NCI-H2171 (cell line): ENCODE data around the gene ZSWIM4.
"Not testable (repeated sequence)": the region's sequence is repeated elsewhere in the genome, so short reads cannot be mapped to it uniquely, and the experiment has no call there.

Source experiments
- DNase-seq: peaks from one replicate; lab custom pipeline; 2025; lab: John Stamatoyannopoulos, UW

Gene ZSWIM4

DNA sequence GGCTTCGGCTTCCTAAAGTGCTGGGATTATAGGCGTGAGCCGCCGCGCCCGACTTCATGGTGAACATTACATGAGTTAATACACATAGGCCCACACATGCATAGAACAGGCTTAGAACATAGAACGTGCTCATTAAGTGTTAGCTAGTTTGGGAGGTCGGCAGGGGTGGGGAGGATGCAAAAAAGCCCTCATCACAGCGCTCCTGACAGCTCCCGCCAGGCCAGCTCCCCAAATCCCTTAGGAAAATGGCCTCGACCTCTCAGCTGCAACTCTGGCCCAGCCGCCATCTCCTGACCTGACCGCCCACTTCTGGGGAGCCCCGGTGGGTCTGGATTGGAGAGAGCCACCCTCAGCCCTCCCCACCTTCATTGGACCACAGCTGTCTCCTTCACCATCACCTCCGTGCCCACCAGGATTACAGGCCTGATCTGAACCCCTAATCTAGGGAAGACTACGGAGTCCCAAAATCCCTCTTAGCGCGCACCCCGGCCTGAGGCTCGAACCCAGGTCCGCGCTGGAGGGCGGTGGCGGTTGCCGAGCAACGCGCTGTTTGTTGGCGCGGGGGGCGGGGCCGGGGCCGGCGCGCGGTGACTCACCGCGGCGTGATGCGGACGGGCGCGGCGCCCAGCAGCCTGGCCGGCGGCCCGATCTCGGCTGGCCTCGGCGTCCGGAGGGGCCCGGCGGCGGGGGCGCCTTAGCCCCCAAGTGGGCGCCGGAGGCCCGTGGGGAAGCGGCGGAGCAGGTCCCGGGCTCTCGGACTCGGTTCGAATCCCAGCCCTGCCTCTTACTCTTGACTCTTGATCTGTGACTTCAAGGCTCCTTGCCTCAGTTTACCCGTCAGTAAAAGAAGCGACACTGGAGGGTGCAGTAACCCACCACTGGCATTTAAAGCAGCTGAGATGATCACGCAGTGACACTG, 55.0 kb downstream of the ZSWIM4 start:
- peak; percentile 58 for DNase-seq

DNA sequence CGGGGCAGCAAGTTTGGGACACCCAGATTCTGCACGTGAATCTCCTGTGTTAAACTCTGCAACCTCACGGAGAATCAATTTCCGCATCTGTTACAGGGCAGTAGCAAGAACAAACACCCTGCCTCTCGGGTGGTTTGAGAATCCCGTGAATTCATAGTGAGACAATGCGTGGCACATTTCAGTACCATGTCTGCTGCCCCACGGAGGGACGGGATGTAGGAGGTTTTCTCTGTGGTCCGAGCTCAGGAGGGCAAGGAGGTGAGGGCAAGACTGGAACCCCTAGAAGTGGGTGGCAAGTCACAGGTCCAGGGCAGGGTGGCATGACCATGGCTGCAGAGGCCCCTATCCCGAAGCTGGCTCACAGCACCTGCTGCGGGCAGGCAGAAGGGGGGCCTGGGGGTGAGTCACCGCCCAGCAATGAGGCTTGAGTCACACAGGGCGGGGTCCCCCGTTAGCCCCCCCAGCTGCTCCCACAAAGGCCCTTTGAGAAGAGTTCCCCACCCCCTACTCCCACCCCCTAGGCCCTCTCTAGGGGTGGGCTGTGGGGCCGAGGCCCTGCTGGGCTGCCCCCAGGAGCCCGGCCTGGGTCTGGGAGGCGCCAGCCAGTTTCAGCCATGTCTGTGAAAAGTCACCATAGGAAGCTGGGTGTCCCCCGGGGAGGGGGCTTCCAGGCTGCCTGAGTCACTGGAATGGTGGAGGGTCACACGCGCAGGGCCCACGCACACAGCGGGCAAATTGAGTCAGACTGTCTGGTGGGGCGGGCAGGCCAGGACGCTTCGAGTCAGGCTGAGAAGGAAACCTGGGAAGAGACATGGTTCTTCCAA, 55.9 kb downstream of the ZSWIM4 start:
- no peak for DNase-seq

DNA sequence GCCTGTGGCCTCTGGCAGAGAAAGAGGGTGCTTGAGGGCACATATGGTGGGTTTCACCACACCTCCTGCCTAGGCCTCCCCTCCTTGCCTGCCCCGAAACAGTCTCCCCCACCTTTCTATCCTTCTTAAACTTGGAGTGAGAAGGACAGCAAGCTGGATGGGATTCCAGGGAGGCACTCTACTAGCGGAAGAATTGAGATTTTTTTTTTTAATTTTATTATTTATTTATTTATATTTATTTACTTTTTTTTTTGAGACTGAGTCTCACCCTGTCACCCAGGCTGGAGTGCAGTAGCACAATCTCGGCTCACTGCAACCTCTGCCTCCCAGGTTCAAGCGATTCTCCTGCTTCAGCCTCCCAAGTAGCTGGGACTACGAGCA, 56.5 kb downstream of the ZSWIM4 start:
- DNase-seq: not testable (repeated sequence)

DNA sequence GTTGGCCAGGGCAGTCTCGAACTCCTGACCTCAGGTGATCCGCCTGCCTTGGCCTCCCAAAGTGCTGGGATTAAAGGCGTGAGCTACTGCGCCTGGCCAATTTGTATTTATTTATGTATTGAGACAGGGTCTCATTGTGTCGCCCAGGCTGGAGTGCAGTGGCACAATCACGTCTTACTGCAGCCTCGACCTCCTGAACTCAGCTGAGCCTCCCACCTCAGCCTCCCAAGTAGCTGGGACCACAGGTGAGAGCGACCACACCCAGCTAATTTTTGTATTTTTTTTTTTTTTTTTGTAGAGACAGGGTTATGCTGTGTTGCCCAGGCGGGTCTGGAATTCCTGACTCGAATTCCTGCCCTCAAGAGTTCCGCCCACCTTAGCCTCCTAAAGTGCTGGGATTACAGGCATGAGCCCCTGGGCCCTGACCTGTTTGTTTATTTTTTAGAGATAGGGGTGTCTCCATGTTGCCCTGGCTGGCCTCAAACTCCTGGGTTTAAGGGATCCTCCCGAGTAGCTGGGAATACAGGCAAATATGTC, 57.0 kb downstream of the ZSWIM4 start:
- not testable (repeated sequence) for DNase-seq

DNA sequence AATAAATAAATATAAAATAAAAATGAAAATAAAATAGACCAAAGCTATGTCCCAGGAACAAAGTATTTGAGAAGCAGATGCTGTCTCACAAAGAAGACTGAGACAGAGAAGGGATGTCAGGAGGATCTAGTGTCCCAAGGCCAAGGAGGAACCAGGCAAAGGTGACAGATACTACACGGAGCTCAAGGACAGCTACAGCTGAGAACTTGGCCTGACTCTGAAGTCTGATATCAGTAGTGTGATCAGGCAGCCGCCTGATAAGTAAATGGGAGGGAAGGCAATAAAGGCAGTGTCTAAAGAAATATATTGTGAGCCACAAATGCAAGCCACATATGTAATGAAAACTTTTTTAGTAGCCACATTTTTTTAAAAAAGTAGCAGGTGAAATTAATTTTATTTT, 61.3 kb downstream of the ZSWIM4 start:
- no peak for DNase-seq

DNA sequence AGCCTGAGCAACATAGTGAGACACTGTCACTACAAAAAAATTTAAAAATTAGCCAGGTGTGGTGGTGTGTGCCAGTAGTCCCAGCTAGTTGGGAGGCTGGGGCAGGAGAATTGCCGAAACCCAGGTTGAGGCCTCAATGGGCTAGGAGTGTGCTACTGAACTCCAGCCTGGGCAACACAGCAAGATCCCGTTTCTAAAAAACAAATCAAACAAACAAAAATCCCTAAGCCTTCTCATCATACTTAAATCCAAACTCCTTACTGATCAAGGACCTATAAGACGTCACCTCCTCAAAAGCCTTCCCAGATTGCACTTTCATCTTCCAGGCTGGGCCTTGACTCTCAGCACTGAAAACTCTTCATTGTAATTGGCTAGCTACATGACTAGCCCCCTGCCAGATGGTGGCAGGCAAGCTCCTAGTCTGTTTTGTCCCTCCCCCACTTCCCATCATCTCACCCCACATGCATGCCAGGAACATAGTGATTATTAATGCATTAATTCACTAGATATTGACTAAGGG, 64.2 kb downstream of the ZSWIM4 start:
- no peak for DNase-seq

DNA sequence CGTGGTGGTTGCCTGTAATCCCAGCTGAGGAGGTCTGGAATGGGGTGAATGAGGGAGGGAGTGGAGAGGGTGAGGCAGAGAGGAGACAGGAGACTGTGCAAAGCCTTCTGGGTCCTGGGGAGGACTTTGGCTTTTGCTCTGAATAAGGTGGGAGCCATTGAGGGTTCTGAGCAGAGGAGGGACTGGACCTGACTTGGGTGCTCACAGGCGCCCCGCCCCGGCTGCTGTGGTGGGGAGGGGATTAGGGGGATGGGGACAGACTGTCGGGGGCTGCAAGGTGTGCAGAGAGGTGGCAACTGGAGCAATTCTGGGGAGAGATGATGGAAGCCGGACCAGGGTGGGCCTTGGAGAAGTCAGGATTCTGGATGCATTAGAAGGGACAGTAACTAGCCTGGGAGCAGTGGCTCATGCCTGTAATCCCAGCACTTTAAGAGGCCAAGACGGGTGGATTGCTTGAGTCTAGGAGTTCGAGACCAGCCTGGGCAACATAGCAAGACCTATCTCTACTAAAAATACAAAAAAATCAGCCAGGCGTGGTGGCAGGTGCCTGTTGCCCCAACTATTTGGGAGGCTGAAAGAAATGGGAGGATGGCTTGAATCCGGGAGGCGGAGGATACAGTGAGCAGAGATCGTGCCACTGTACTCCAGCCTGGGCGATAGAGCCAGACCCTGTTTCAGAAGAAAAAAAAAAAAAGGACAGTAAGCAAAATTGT, 65.6 kb downstream of the ZSWIM4 start:
- DNase-seq: no peak

DNA sequence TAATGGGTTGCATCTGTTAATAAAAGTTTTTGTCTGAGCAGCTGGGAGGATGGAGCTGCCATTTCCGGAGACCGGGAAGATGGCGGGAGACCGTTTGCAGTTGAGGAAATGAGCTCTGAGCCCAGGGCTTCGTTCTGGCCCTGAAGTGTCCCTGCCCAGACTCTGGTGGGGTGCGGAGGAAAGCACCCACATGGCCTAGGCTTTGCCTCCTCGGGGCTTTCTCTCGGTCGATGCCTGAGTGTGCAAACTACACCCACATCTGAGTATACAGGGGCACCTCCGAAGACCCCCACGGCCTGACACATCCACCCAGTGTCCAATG, 66.1 kb downstream of the ZSWIM4 start:
- no peak for DNase-seq

DNA sequence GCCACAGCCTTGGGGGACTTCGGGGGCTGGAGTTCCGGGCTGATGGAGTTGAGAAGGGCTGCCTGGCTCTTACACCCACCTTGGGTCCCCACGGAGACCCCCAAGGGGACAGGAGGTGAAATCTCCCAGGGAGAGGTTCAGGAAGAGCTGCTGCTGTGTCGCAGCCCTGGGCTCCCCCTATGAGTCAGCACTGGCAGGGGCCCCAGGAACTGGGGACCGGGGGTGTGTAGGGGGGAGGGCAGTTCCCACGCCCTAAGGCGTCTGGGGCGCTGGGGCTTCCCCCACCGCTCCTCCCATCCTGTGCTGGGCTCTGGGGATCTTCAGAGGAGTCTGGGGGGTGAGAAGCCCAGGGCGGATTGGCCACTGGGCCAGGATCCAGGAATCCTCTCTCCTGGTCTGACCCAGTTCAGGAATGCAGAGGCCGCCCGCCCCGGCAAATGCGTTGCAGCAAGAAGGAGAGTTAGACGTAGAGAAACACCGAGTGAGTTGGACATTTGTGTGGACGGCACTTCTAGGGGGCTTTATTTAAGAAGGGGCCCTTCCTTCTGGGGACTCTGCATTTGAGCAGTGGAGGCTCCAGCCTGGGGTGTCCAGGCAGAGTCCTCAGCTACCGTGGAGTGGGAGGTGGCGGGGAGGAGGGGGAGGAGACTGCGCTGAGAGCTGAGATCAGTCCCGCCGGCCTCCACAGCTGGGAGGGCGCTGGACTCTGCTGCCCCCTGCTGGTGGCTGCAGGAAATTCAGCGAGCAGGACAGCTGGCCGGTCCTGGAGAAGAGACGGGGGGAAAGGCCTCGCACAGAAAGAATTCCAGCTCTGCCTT, 66.7 kb downstream of the ZSWIM4 start:
- no peak for DNase-seq

DNA sequence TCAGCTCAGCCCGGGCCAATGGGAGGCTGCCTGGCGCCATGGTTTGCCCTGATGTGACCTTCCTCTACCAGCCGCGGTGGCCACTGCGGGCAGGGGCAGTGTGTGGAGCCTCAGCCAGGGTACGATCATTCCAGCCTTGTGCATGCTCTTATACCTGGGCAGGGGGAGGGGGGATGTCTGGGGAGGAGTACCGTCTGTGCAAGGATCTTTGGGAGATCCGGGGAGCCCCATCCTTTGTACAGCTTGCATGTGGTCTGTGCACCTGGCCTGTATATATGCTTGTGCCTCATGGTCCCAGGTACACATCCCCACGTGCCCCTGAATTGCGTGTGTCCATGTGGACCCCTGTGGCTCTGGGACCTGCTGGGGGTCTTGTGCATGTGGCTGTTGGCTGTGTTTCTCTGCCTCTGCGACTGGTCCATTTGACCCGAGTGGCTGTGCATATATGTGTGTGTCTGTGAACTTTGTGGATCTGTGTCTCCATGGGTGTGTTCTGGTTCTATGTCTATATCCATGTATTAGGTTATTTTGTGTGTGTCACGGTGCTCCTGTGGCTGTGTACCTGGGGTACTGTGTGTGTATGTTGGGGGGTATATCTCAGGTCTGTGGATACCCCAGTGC, 68.9 kb downstream of the ZSWIM4 start:
- peak; percentile 45 for DNase-seq

DNA sequence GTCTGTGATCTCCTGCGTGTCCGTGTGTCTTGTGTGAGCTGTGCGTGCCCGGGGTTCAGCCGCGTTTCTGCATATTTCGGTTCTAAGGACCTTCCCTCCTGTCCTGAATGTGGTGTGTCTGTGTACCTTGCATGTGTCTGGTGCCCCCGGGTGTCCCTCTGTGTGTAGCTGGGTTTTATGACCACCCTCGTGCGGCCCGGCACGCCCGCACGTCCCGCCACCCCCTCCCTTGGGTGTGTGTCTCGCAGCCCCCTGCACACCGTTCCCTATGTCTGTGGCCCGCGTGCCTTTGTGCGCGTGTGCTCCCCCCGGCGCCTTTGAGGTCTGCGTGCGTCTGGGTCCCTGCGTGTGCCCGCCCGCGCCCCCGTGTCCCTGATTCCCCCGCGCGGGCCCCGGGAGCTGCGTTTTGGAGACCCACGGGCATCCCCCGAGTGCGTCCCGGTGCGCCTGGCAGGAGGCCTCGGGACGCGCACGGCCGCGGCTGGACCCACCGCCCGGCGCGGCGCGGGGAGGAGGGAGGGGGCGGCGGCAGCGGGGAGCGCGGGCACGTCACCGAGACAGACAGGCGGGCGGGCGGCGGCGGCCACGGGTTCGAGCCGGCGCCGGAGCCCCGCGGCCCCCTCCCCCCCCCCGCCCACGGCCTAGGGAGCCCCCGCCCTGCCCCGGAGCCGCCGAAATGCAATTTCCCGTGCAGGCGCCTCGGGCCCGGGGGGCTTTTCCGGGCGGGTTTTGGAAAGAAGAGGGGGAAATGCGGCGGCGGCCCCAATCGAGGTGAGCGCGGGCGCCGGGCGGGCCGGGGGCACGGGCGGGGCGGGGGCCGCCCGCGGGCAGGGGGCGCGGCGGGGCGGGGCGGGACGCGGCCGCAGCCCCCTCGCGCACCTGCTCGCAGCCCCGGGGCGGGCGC, 69.7 kb downstream of the ZSWIM4 start:
- peak; percentile 44 for DNase-seq

DNA sequence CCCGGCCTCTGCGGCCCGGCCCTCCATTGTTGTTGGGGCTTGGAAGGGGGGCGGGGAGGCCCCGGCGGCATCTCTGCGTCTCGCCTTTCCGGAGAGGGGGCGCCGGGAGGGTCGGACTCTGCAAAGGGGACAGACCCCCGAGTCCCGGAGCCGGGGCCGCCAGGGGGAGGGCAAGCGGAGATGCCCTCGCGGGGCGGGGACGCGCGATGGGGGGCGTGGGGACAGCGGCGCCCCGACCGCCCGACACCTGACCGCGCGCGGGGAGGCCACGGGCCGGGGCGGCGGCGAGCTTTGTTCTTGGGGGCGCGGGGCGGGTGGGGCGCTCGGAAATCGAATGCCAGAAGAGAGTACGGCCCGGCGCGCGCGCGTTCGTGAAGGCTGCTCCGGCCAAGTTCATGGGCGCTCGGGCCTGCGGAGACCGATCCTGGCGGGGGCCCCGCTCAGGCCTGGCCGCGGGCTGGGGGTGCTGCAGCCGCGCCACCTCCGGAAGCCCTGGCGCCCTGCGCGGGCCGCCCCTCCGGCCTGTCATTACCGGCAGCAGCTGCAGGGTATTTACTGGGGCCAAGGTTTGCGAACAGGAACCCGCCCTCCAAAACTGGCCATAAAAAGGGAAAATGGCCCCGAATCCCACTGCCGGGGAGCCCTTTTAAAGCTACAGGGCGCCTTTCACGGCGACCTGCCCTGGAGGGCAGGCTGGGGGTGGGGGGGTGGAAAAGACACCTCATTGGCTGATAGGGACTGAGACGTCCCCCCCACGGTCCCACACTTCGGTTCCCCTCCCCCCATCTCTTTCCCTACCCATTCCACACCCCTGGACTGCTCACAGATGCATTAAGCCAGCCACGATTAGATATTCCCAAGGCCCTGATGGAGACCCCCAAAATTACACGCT, 70.6 kb downstream of the ZSWIM4 start:
- DNase-seq: no peak

DNA sequence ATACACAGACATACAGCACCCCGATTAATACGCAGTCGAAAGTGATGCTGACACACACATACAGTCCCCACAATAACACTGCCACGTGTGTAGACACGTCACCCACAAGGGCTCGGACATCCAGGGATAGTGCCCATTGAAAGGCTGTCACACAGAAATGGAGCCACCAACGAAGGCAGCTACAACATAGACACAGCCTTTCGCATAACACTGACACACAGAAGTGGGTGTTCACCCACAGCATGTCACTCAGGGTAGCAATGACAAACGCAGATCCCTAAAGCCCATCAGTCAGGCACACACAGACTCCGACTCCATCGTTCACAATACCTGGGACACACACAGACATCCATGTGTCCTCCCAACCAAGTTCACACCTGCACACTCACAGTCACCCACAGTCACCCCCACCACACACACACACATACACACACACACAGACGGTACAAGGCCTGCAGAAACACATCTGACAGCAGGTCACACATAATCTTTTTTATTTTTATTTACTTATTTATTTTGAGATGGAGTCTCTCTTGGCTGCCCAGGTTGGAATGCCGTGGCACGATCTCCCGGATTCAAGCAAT, 71.3 kb downstream of the ZSWIM4 start:
- no peak for DNase-seq

DNA sequence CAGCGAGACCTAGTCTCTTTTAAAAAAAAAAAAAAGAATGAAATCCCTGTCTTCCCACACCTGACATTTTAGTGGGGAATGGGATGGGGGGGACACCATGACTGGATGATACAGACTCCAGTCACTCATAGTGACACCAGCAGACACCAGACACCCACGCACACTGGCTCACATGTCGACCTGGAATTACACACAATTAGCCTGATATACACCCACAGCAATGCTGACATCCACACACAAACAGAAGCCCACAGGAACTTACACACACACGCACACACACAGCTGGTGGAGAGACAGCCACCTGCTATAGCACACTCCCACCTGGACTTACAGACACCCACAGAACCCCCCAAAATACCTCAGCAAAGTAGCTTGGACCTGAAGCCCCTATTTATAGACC, 73.4 kb downstream of the ZSWIM4 start:
- DNase-seq: no peak

DNA sequence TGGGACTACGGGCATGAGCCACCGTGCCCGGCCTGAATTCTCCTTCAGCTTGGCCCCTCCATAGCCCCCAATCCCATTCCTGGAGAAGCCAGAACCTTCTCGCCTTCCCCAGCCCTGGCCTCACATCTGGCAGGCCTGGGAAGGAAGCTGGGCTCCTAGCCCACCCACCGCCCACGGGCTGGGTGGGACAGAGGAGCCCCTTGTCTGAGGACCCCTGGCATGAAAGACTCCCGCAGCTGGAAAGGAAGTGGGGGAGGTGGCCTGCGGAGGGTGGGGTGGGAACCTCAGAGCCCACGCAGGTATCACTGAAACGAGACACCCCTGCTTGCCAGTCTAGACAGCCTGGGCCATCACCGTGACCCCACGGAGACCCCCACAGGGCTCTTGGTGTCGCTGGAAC, 74.0 kb downstream of the ZSWIM4 start:
- no peak for DNase-seq

DNA sequence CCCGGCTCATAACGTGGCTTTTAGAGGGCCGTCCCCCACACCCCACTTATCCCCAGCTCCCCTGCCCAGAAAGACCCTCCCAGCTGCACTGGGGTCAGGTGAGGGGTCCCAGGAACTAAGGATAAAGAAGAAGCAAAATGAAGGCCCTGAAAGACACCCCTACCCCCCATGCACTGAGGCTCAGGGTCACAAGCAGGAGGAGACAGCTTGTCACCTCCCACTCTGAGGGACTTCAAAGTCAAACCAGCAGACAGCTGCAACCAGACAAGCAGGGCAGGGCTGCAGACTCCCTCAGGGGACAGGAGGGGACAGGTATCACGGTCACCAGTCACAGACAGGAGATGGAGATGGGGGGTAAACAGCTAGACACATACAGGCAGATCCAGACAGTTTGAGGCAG, 75.6 kb downstream of the ZSWIM4 start:
- DNase-seq: no peak

DNA sequence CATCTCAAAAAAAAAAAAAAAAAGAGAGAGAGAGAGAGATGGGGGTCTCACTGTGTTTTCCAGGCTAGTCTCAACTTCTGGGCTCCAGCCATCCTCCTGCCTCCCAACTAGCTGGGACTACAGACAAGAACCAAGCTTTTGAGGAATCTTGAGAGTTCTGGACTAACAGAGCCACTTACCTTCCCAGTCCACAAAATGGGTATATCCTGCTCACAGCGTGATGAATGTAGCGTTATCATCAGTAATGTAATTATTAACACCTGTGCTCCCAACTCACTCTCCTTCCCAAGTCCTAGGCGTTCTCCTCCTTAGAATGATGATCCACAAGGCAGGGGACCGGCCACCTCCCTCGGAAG, 77.1 kb downstream of the ZSWIM4 start:
- DNase-seq: no peak

DNA sequence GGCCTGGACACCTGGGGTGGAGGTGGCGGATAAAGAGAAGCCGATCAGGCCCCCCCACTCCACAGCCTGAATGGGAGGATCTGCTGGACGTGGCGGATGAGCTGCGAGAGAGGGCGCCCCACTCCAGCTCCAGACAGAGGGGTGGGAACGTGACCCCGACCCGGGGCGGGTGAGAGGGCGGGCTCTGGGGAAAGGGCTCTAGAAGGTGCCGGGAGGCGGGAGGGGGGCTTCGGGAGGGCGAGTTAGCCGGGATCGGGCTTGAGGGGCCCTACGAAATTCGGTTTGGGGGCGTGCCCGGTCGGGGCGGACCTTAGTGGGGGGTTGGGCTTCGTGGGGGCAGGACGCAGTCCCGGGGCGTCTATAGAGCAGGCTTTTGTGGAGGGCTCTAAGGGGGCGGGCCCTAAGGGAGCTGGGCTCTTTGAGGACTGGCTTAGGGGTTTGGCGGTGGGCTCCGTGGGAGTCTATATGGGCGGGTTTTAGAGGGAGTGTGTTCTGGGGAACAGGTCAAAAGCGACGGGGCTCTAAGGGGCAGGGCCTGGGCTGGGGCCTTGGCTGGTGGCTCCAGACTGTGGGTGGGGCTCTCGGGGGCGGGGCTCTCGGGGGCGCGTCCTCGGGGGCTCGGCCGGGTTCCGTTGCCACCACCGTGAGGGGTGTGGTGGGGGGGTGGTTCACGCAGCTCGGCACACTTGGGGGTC, 77.6 kb downstream of the ZSWIM4 start:
- DNase-seq: no peak
